LNCAP (cell line): Measurements from ENCODE around the gene ZYG11B.

Source experiments
- CTCF ChIP-seq: fragments of 450-650 bp; IDR thresholded peaks from 2 replicates; pipeline ENCODE4 v1.5.1; 2017; ENCODE audit warnings: mild to moderate bottlenecking

The ZYG11B gene

GRCh38 chr1:52713590-52713989 is 12.7 kb upstream of the ZYG11B start:
- no peak for TF ChIP-seq CTCF

- TF ChIP-seq CTCF, result no peak
Observed at GRCh38 chr1:52723260-52723659, 3.0 kb upstream of the ZYG11B start.

- no peak for TF ChIP-seq CTCF
Observed at GRCh38 chr1:52725903-52726264, 369 bp upstream of the ZYG11B start.

GRCh38 chr1:52727114-52727586 is 897 bp downstream of the ZYG11B start:
- TF ChIP-seq CTCF, result no peak

- TF ChIP-seq CTCF, result no peak
Observed at GRCh38 chr1:52727956-52728656, 1.9 kb downstream of the ZYG11B start.

GRCh38 chr1:52733368-52733767 is 7.1 kb downstream of the ZYG11B start:
- TF ChIP-seq CTCF, result no peak

- no peak for TF ChIP-seq CTCF
Observed at GRCh38 chr1:52738148-52738547, 11.9 kb downstream of the ZYG11B start.

- TF ChIP-seq CTCF, result no peak
Observed at GRCh38 chr1:52738893-52739292, 12.6 kb downstream of the ZYG11B start.
